KMS-11 (cell line): ENCODE results near the gene GCNT2.
"Not testable (repeated sequence)": the region's sequence is repeated elsewhere in the genome, so short reads cannot be mapped to it uniquely, and the experiment has no call there.

Experiments
- H2AFZ ChIP-seq: fragments of 200-600 bp; sonication (generic); 2 replicates; pipeline ENCODE4 v1.6.1; 2016; ENCODE audit warnings: antibody characterized with exemption, mixed run types, low read depth
- H3K27ac ChIP-seq: fragments of 200-600 bp; sonication (generic); 2 replicates; pipeline ENCODE4 v1.6.1; 2016; ENCODE audit warnings: mild to moderate bottlenecking, mixed run types
- H3K27me3 ChIP-seq: fragments of 200-600 bp; sonication (generic); 2 replicates; pipeline ENCODE4 v1.6.1; 2017; ENCODE audit warnings: mild to moderate bottlenecking, low read depth, mixed run types, moderate library complexity; ENCODE audit not compliant: insufficient read depth
- H3K36me3 ChIP-seq: fragments of 200-600 bp; sonication (generic); 2 replicates; pipeline ENCODE4 v1.6.1; 2017; ENCODE audit warnings: mild to moderate bottlenecking, mixed run types; ENCODE audit not compliant: insufficient read depth
- H3K4me1 ChIP-seq: fragments of 200-600 bp; sonication (generic); 2 replicates; pipeline ENCODE4 v1.6.1; 2016; ENCODE audit warnings: mild to moderate bottlenecking, low read depth, mixed run types; ENCODE audit not compliant: poor library complexity, severe bottlenecking
- H3K4me2 ChIP-seq: fragments of 200-600 bp; sonication (generic); 2 replicates; pipeline ENCODE4 v1.7.0; 2016; ENCODE audit warnings: mild to moderate bottlenecking, mixed run types
- H3K4me3 ChIP-seq: fragments of 200-600 bp; sonication (generic); IDR thresholded peaks from 2 replicates; pipeline ENCODE4 v1.6.1; 2017; ENCODE audit warnings: low read depth, low read length, mixed read lengths; ENCODE audit not compliant: insufficient read depth
- H3K79me2 ChIP-seq: fragments of 200-600 bp; sonication (generic); 2 replicates; pipeline ENCODE4 v1.6.1; 2016; ENCODE audit warnings: low read depth, mixed run types; ENCODE audit not compliant: insufficient read depth
- H3K9ac ChIP-seq: fragments of 200-600 bp; sonication (generic); 2 replicates; pipeline ENCODE4 v1.6.1; 2016; ENCODE audit warnings: mild to moderate bottlenecking, mixed run types
- H4K20me1 ChIP-seq: fragments of 200-600 bp; sonication (generic); 2 replicates; pipeline ENCODE4 v1.6.1; 2016; ENCODE audit warnings: mild to moderate bottlenecking, mixed run types; ENCODE audit not compliant: insufficient read depth
- TF ChIP-seq, protein P1 (sequence below): fragments of 200-600 bp; sonication (generic); conservative IDR thresholded peaks from 2 replicates; pipeline ENCODE4 v1.6.1; 2017; ENCODE audit warnings: low read depth, mild to moderate bottlenecking, antibody characterized with exemption, low read length, moderate library complexity, mixed read lengths

The GCNT2 gene

GRCh38 chr6:10526156-10526555 is 5.0 kb downstream of the GCNT2 start:
- Histone ChIP-seq H3K4me3 (no peak overlapping the region), H3K36me3 (no peaks in the 10 kb centered on the region), H2AFZ (no peak overlapping the region), H3K27ac (no peak overlapping the region), H3K4me2 (no peak overlapping the region), H3K9ac (no peak overlapping the region), H4K20me1 (no peaks in the 10 kb centered on the region), H3K4me1 (no peaks in the 10 kb centered on the region), H3K79me2 (no peaks in the 10 kb centered on the region), H3K27me3 (no peaks in the 10 kb centered on the region)
- TF ChIP-seq, protein P1, sequence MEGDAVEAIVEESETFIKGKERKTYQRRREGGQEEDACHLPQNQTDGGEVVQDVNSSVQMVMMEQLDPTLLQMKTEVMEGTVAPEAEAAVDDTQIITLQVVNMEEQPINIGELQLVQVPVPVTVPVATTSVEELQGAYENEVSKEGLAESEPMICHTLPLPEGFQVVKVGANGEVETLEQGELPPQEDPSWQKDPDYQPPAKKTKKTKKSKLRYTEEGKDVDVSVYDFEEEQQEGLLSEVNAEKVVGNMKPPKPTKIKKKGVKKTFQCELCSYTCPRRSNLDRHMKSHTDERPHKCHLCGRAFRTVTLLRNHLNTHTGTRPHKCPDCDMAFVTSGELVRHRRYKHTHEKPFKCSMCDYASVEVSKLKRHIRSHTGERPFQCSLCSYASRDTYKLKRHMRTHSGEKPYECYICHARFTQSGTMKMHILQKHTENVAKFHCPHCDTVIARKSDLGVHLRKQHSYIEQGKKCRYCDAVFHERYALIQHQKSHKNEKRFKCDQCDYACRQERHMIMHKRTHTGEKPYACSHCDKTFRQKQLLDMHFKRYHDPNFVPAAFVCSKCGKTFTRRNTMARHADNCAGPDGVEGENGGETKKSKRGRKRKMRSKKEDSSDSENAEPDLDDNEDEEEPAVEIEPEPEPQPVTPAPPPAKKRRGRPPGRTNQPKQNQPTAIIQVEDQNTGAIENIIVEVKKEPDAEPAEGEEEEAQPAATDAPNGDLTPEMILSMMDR: no peak

DNA sequence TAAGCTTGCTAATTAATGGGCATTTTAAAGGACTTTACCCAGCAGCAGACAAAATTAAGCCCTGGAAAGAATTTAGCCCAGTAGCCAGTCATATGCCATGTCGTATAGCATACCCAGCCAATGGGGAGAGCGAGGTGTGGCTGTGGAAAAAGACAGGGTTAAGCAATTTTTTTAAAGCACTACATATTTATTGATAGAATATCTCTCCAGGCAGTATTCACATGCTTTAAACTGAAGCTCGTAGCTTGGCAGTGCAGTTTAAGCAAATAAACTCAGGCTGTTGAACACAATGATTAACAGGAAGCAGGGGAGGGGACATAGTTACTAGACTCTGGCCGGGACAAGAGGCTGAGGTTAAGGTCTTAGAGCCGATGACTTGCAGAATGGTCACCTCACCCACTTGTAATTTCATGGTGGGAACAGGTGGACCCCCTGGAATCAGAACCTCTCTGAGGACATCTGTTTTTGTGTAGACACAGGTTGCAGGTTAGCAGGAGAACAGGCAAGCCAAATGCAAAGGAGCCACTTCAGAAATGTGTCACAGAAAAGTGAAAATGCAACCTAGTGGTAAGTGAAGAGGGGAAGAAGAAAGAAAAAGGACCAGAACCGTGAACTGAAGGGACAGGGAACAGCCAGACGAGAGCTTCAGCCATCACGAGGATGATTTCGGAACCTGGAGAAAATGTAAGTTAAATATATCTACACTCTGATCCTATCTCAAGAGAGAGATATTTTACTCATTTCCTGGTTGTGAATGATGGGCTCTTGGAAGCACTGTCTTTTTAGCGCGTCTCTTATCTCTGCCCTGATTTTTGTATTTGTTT is 7.2 kb downstream of the GCNT2 start:
- no peaks in the 10 kb centered on the region for H3K27me3 ChIP-seq
- no peaks in the 10 kb centered on the region for H4K20me1 ChIP-seq
- TF ChIP-seq, protein P1: no peak
- no peaks in the 10 kb centered on the region for H3K79me2 ChIP-seq
- no peak overlapping the region for H3K4me3 ChIP-seq
- H3K9ac ChIP-seq: no peak overlapping the region
- no peaks in the 10 kb centered on the region for H3K36me3 ChIP-seq
- no peak overlapping the region for H3K4me2 ChIP-seq
- H3K4me1 ChIP-seq: no peaks in the 10 kb centered on the region
- H3K27ac ChIP-seq: no peak overlapping the region
- peak overlapping the region; percentile 37; the same call in 1 of the 2 replicates for H2AFZ ChIP-seq

DNA sequence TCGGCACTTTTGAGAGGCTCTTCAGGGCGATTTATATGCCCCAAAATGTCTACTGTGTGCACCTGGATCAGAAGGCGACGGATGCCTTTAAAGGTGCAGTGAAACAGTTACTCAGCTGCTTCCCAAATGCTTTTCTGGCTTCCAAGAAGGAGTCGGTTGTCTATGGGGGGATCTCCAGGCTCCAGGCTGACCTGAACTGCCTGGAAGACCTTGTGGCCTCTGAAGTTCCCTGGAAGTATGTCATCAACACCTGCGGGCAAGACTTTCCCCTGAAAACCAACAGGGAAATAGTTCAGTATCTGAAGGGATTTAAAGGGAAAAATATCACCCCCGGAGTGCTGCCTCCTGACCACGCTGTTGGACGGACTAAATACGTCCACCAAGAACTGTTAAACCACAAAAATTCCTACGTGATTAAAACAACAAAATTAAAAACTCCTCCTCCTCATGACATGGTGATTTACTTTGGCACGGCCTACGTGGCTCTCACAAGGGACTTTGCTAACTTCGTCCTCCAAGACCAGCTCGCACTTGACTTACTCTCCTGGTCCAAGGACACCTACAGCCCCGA is 8.2 kb downstream of the GCNT2 start:
- H3K4me2 ChIP-seq: no peak overlapping the region
- no peak overlapping the region for H3K4me3 ChIP-seq
- H3K79me2 ChIP-seq: no peaks in the 10 kb centered on the region
- H3K4me1 ChIP-seq: no peaks in the 10 kb centered on the region
- no peaks in the 10 kb centered on the region for H4K20me1 ChIP-seq
- no peak overlapping the region for H3K27ac ChIP-seq
- no peaks in the 10 kb centered on the region for H3K27me3 ChIP-seq
- TF ChIP-seq, protein P1: no peak
- H2AFZ ChIP-seq: no peak overlapping the region; the same call in 1 of the 2 replicates
- no peaks in the 10 kb centered on the region for H3K36me3 ChIP-seq
- H3K9ac ChIP-seq: no peak overlapping the region

- H4K20me1 ChIP-seq, H3K4me2 ChIP-seq, H3K9ac ChIP-seq, H2AFZ ChIP-seq, H3K27me3 ChIP-seq, H3K79me2 ChIP-seq, H3K4me3 ChIP-seq, H3K4me1 ChIP-seq, H3K36me3 ChIP-seq, H3K27ac ChIP-seq: not testable (repeated sequence)
These were observed 8.8 kb downstream of the GCNT2 start for GRCh38 chr6:10529828-10530374.

- no peak overlapping the region for H3K4me2 ChIP-seq
- no peak overlapping the region for H2AFZ ChIP-seq
- TF ChIP-seq, protein P1: no peak
- no peak overlapping the region for H3K9ac ChIP-seq
- H3K4me3 ChIP-seq: no peak overlapping the region
- no peaks in the 10 kb centered on the region for H3K79me2 ChIP-seq
- no peaks in the 10 kb centered on the region for H3K27me3 ChIP-seq
- H3K4me1 ChIP-seq: no peaks in the 10 kb centered on the region
- H3K27ac ChIP-seq: no peak overlapping the region
- H3K36me3 ChIP-seq: no peaks in the 10 kb centered on the region
- no peaks in the 10 kb centered on the region for H4K20me1 ChIP-seq
These were observed 10.4 kb downstream of the GCNT2 start for GRCh38 chr6:10531503-10531902.
